LNCaP clone FGC (cell line): ENCODE data around the gene METTL15.

Source experiments
- DNase-seq: peaks from one replicate; pipeline ENCODE4 v3.0.0-alpha.2; 2011; ENCODE audit warnings: low read depth
- H3K4me3 ChIP-seq: 2 replicates; pipeline ENCODE4 v1.5.1; 2011; ENCODE audit warnings: mild to moderate bottlenecking, low read depth, low read length, control low read depth
- TF ChIP-seq, protein P1 (sequence below): IDR thresholded peaks from 2 replicates; pipeline ENCODE4 v1.5.1; 2012; ENCODE audit warnings: mild to moderate bottlenecking; ENCODE audit not compliant: control insufficient read depth, insufficient read depth; ENCODE audit errors: extremely low read depth

METTL15 gene

GRCh38 chr11:28104984-28105383, 3.2 kb upstream of the METTL15 start:
- DNase-seq: no peak
- no peak overlapping the region for H3K4me3 ChIP-seq
- TF ChIP-seq, protein P1, sequence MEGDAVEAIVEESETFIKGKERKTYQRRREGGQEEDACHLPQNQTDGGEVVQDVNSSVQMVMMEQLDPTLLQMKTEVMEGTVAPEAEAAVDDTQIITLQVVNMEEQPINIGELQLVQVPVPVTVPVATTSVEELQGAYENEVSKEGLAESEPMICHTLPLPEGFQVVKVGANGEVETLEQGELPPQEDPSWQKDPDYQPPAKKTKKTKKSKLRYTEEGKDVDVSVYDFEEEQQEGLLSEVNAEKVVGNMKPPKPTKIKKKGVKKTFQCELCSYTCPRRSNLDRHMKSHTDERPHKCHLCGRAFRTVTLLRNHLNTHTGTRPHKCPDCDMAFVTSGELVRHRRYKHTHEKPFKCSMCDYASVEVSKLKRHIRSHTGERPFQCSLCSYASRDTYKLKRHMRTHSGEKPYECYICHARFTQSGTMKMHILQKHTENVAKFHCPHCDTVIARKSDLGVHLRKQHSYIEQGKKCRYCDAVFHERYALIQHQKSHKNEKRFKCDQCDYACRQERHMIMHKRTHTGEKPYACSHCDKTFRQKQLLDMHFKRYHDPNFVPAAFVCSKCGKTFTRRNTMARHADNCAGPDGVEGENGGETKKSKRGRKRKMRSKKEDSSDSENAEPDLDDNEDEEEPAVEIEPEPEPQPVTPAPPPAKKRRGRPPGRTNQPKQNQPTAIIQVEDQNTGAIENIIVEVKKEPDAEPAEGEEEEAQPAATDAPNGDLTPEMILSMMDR: no peak

GRCh38 chr11:28105869-28106268, 2.3 kb upstream of the METTL15 start:
- H3K4me3 ChIP-seq: no peak overlapping the region
- DNase-seq: no peak
- TF ChIP-seq, protein P1: no peak

- DNase-seq: no peak
- TF ChIP-seq, protein P1: no peak
- H3K4me3 ChIP-seq: peak overlapping the region; percentile 84
Measured at GRCh38 chr11:28106353-28107043, 1.7 kb upstream of the METTL15 start.

DNA sequence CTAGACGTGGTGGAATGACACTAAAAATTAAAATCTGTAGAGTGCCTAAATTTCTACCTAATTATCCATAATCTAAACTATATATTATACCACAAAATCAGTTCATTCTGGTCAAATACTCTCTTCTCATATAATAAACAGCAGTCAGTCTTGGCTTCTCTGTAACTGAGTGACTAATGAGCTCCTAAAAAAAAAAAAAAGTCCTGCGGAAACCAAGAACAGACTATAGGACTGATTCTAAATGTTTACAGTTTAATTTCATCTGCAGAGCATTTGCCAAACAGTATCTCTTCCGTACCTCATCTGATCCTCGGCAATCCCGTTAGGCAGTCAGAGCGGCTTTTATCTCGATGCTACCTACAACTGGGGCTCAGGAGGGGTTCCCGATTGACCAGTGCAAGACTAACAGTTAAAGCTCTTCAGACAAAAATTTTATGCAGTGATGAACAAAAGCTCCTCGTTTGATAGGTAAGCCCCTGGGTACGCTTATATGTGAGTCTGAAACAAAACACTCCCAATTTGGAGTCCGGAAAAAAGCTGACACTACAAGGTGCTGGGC, 918 bp upstream of the METTL15 start:
- H3K4me3 ChIP-seq: peak overlapping the region; percentile 84
- no peak for DNase-seq
- TF ChIP-seq, protein P1: no peak

- no peak for DNase-seq
- TF ChIP-seq, protein P1: no peak
- peak overlapping the region; percentile 84 for H3K4me3 ChIP-seq
Measured at GRCh38 chr11:28108958-28109357, 770 bp downstream of the METTL15 start.

- DNase-seq: peak; percentile 39
- H3K4me3 ChIP-seq: peak overlapping the region; percentile 87
- TF ChIP-seq, protein P1: no peak
Measured at GRCh38 chr11:28110108-28110820, 2.1 kb downstream of the METTL15 start.
